ENCODE measurements around the gene ARID4B.

The ARID4B gene

DNA sequence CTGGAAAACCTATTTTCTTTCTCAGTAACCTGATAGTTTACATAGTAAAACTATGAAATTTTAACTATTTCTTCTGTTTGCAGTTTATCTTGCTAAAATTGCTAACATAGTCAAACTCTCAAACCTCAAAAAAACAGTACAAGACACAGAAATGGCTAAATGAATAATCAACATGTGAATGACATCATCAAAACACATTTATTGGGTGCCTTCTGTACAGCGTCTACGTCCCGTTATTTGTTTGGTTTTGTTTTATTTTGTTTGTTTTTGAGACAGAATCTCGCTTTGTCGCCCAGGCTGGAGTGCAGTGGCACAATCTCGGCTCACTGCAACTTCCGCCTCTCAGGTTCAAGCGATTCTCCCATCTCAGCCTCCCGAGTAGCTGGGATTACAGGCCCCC lies 178.2 kb downstream of the ARID4B start:
- no peaks in the 10 kb centered on the region for H3K27me3 ChIP-seq (ENCODE audit: insufficient read depth, low read depth, severe bottlenecking)
- TF ChIP-seq, protein P1, sequence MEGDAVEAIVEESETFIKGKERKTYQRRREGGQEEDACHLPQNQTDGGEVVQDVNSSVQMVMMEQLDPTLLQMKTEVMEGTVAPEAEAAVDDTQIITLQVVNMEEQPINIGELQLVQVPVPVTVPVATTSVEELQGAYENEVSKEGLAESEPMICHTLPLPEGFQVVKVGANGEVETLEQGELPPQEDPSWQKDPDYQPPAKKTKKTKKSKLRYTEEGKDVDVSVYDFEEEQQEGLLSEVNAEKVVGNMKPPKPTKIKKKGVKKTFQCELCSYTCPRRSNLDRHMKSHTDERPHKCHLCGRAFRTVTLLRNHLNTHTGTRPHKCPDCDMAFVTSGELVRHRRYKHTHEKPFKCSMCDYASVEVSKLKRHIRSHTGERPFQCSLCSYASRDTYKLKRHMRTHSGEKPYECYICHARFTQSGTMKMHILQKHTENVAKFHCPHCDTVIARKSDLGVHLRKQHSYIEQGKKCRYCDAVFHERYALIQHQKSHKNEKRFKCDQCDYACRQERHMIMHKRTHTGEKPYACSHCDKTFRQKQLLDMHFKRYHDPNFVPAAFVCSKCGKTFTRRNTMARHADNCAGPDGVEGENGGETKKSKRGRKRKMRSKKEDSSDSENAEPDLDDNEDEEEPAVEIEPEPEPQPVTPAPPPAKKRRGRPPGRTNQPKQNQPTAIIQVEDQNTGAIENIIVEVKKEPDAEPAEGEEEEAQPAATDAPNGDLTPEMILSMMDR (IDR thresholded peaks at IDR 0.05; ENCODE audit: low read depth, low read length) = no peak
- peaks cover 96% of the 10 kb centered on the region for H3K36me3 ChIP-seq
- no peak overlapping the region for H3K27ac ChIP-seq
- H3K4me3 ChIP-seq (ENCODE audit: low read depth, low read length) = no peak overlapping the region
- no peaks in the 10 kb centered on the region for H3K9me3 ChIP-seq (ENCODE audit: severe bottlenecking)
- no peak for DNase-seq

DNA sequence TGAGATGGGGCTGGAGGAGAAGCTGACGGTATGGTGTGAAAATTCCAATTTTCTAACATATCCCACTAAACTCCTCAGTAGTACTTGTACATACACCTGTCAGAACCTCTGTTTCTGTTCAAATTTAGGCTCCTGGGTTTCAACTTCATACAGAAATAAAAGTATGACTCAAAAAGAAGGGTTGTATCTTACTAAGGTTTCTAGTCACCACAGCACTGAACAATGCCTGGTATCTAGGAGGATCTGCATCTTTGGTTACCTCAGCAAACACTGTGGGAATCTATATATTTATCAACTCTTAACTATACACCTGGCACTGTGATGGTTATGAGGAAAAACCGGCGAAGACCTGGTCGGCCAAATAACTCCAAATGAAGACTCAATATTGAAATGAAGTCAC lies 180.7 kb downstream of the ARID4B start:
- no peak for DNase-seq
- TF ChIP-seq, protein P1 (IDR thresholded peaks at IDR 0.05; ENCODE audit: low read depth, low read length) = no peak
- peaks cover 94% of the 10 kb centered on the region for H3K36me3 ChIP-seq

DNA sequence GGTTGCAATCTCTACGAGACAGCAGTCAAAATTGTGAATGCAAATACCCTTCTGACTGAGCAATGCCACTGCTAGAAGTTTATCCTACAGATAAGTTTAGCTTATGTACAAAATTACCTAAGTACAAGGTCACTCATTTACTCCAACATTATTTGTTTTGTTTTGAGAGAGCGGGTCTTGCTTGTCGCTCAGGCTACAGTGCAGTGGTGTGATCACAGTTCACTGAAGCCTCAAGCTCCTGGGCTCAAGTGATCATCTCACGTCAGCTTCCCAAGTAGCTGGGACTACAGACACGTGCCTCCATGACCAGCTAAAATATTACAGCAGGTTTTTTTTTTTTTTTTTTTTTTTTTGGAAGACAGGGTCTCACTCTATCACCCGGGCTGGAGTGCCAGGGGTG lies 182.3 kb downstream of the ARID4B start:
- TF ChIP-seq, protein P1 (IDR thresholded peaks at IDR 0.05; ENCODE audit: low read depth, low read length) = no peak
- Histone ChIP-seq H3K36me3 (peaks cover 89% of the 10 kb centered on the region), H3K4me3 (ENCODE audit: low read depth, low read length) (no peak overlapping the region), H3K27me3 (ENCODE audit: insufficient read depth, low read depth, severe bottlenecking) (no peaks in the 10 kb centered on the region), H3K9me3 (ENCODE audit: severe bottlenecking) (no peaks in the 10 kb centered on the region), H3K27ac (no peak overlapping the region)
- DNase-seq = no peak

More for the DNA sequence above, 180.7 kb downstream of the ARID4B start:
- Histone ChIP-seq H3K9me3 (ENCODE audit: severe bottlenecking) (no peaks in the 10 kb centered on the region), H3K27ac (no peak overlapping the region), H3K27me3 (ENCODE audit: insufficient read depth, low read depth, severe bottlenecking) (no peaks in the 10 kb centered on the region), H3K4me3 (ENCODE audit: low read depth, low read length) (no peak overlapping the region)

DNA sequence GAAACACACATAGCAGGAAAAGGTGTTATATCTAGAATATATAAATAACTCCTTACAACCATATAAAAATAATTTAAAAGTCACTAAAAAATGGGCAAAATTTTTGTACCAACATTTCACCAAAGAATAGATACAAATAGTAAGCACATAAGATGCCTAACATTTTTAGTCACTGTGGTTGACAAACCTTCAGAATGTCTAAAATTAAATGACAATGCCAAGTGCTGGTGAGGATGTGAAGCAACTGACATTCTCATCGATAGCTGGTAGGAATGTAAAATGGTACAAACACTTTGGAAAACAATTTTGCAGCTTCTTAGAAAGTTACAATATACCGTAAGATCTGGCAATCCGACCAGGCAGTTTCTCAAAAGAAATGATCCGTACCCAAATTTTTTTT lies 185.0 kb downstream of the ARID4B start:
- TF ChIP-seq, protein P1 (IDR thresholded peaks at IDR 0.05; ENCODE audit: low read depth, low read length) = no peak
- no peaks in the 10 kb centered on the region for H3K9me3 ChIP-seq (ENCODE audit: severe bottlenecking)
- H3K27ac ChIP-seq = no peak overlapping the region
- peaks cover 86% of the 10 kb centered on the region for H3K36me3 ChIP-seq
- no peak for DNase-seq
- no peaks in the 10 kb centered on the region for H3K27me3 ChIP-seq (ENCODE audit: insufficient read depth, low read depth, severe bottlenecking)
- H3K4me3 ChIP-seq (ENCODE audit: low read depth, low read length) = no peak overlapping the region

DNA sequence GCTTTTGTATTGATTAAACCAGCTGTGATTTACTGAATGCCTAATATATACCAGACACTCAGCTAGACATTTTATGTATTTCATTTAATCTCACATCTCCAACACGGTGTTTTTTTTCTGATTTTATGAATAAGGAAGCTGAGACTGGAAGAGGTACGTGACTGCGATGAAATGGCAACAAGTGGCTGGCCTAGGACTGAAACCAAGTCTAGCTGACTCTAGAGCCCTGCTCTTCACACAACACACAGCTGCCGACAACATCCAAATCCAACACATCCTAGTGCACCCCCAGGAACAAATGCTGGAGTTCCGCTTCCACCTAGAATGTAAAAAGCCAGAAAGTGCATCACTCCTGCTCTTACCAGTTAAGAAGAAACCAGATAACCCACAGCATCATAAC lies 188.7 kb downstream of the ARID4B start:
- Histone ChIP-seq H3K4me3 (ENCODE audit: low read depth, low read length) (no peak overlapping the region), H3K36me3 (peaks cover 87% of the 10 kb centered on the region), H3K9me3 (ENCODE audit: severe bottlenecking) (no peaks in the 10 kb centered on the region), H3K27me3 (ENCODE audit: insufficient read depth, low read depth, severe bottlenecking) (no peaks in the 10 kb centered on the region), H3K27ac (no peak overlapping the region)
- no peak for DNase-seq
- TF ChIP-seq, protein P1 (IDR thresholded peaks at IDR 0.05; ENCODE audit: low read depth, low read length) = no peak

DNA sequence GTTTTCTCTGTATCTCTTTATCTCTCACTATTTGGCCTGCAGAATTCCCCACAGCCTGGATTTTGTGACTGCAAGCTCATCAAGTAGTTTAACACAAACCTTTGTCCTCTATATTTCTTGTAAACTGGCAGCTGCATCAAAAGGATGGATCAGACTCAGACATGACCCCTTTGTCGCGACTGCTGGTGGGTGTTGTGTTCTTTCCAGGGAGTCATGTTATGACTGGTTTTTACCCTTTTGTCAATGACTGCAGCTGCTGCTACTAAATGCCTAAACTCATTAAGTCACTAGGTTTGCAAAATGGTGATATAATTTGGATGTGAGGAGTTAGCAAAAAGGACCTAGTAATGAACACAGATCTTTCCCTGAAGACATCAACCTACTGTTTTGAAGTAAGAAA lies 189.2 kb downstream of the ARID4B start:
- peaks cover 87% of the 10 kb centered on the region for H3K36me3 ChIP-seq
- H3K9me3 ChIP-seq (ENCODE audit: severe bottlenecking) = no peaks in the 10 kb centered on the region
- no peak overlapping the region for H3K27ac ChIP-seq
- no peaks in the 10 kb centered on the region for H3K27me3 ChIP-seq (ENCODE audit: insufficient read depth, low read depth, severe bottlenecking)
- no peak overlapping the region for H3K4me3 ChIP-seq (ENCODE audit: low read depth, low read length)
- no peak for DNase-seq
- TF ChIP-seq, protein P1 (IDR thresholded peaks at IDR 0.05; ENCODE audit: low read depth, low read length) = no peak

Measured in WERI-Rb-1 (cell line).